NCI-H2081 treated with DMSO at 0.1 percent for 48 hours (cell line): Measurements from ENCODE around the gene NRXN3.
A peak's percentile ranks its signal among the peaks of the same experiment; 100 is the strongest.

Experiments
- DNase-seq: peaks from one replicate; lab custom pipeline; 2025; lab: John Stamatoyannopoulos, UW

The NRXN3 gene

DNA sequence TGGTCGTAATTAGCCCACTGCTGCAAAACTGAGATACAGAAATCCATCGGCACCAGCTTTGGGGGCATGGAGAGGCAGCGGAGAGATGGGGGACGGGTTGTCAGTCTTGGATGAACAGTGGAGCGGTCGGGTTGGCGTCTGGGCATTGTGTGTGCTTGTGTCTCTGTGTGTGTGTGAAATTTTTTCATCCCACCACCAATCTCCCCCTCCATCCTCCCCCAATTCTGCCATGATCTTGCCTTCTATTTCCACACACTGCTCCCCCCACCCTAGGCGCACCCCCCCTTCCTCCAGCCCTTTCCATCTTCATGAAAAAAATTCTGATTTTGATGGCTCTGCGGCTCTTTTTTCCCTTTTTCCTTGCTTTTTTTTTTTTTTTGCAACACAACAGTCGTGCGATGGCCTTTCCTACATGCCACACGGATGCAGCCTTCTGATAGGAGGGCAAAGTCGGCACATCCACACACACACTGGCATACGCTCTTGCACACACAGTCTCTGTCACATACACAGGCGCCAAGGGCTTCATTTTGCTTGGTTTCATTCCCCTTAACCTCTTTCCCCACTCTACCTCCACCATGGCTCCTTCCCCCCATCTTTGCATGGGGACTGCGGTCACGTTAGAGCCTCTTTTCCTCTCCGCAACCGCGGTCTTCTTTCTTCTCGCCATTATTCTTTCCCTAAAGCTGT, 3.3 kb downstream of the NRXN3 start:
- DNase-seq: no peak

DNA sequence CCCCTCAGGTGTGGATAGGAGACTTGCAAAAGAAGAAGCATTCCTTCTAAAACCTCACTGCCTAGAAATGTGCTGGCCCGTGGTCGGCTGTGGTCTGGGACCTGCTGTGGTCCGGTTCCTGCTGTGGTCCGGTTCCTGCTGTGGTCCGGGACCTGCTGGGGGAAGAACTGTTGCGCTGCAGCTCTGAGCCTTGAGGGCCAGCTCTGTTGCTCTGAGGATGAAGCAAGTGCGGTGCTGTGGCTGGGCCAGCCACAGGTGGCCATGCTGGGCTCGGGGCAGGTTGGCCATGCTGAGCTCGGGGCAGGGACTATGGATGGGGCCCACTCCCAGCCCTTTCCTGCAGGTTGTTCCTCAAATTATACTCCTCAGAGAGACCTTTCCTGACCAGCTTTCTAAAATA, 5.2 kb downstream of the NRXN3 start:
- DNase-seq: no peak

DNA sequence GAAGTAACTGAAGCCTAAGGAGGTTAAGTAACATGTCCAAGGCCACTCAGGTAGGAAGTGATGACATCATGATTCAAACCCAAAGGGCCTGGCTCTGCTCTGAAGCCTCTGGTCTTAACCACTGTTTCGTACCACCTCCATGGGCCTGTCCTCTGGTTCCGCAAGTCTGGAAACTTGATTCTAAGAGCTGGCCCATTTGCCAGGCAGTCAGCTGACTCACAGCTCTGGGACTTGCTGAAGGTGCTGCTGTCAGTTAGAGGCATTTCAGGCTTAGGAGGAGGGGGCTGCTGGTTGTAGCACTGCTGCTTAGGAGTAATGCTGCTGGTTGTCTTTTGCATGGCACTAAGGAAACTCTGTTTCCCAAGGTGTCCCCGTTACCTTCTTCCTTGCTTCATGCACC, 7.9 kb downstream of the NRXN3 start:
- DNase-seq: no peak

DNA sequence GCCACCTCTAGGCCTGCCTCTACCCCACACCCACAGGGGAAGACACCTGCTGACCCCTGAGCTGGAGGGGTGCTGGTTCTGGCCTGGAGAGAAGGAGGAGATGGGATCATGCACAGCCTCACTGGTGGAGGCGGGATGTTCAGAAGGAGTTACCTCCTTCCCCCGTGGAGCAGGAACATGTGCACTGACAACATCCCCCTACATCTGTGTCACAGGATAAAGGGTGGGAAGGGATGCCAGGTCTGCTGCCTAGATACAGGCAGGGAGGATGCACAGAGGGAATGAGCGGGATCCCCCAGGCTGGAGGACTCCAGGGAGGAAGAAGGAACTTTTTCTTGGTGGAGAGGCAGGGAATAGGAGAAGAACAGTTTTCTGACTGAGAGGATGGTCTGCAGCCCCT, 8.8 kb downstream of the NRXN3 start:
- DNase-seq: no peak

DNA sequence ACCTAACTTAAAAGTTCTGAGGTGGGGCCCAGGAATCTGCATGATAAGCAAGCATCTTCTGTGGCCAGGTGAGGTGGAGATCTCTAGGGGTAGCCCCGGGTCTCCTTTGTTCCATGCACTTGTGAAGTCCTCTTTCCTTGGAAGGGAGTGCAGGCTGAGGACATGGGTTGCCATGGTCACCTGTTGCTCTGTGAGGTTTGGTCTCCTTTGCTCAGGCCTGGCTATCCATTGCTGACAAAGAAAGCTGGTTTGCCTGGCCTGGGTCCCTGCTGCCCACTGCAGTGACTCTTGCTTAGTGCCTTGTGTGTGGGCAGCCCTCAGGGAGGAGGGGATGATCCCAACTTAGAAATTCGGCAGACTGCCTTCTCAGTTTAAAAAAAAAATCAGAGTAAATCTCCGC, 11.1 kb downstream of the NRXN3 start:
- DNase-seq: no peak

DNA sequence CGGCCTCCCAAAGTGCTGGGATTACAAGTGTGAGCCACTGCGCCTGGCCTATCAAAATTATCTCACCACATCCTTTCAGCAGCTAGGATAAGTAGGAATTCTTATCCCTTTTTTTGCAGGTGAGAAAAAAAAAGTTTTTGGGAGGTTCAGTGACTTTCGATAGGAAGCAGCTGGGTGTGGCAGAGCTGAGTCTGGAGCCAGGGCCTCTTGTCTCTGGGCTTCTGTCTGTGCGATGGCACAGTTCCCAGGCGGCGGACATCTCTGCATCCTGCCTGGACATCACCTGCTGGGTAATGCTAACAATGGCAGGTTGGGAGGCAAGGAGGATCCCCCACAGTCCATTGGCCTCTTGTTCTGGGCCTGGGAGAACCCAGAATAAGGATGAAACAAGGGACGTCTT, 12.5 kb downstream of the NRXN3 start:
- no peak for DNase-seq

DNA sequence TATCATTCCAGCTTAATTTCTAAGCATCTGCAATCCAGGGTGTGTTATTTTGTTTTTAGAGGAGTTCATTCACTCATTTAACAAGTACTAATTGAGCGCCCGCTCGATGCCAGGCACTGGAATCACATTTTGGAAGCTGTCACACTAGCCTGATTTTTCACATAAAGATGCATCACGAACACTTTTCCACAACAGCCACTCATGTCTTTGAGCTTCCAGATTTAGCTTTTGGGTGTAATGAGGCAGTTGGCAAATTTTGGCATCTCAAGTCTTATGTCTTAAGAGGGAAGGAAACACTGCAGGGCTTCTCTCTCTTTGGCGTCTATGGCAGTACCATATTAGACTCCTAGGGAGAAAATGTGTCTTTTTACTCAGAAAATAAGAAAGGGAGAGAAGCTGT, 14.0 kb downstream of the NRXN3 start:
- DNase-seq: no peak

DNA sequence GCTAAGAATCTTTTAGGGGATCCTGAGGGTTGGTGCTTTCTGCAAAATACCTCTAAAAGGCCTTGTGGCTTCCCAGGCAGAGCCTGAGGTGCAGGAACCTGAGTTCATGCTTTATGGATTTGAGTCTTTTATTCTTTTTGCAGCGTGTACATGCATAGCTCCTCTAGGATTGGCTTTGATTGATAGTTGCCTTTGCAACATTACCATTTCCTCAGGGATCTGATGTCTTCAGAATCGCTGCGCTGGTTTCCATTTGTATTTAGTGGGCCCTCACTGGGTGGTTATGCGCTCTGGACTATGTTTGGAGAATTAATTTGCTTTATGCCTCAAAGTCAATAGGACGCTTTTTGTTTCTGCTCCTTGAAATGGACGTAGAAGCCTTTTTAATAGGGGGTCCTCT, 16.1 kb downstream of the NRXN3 start:
- DNase-seq: no peak

DNA sequence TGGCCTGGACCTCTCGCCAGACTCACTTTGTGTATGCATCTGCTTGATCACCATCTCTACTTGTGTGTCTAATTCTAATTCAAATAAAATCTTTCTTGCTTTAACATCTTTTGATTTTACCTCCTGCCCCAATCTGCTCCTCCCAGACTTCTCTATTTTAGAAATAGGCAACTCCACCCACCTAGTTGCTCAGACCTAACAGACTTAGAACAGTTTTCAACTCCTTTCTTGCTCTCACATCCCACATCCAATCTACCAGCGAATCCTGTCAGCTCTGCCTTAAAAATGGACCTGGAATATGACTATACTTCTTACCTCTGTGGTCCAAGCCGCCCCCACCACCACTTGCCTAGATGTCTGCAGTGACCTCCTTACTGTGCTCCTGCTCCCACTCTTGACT, 18.7 kb downstream of the NRXN3 start:
- no peak for DNase-seq

DNA sequence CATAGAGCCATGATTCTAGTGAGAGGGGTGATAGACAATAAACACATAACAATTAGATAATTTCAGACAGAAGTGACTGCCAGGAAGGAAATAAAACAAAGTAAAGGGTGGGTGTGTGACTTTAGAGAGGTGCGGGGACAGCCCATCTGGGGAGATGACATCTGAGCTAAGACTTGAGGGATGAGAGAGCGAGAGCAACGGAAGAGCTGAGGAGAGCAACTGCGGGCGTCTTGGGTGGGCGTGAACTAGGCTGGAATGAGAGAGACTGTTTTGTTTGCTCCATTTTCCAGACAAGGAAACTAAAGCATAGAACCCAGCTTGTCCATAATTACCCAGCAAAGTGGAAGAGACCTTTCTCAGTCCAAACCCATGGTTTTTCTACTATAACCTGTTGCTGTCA, 25.3 kb downstream of the NRXN3 start:
- DNase-seq: no peak

DNA sequence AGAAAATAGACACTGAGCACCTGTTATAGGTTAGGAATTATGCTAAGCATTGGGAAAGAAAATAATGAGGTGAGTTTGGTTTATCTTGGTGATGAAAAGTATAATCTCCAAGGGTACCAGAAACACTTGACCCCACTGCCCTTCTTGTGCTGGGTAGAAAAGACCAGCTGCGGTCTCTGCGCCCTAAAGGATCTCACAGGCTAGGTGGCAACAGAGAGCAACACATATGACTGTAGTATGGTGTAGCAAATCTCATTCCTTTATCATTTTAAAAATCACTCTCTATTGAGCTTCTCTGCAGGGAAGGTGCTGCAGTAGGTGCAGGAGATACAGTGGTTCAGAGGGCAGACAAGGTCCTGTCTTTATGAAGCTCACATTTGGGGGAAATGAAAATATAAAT, 26.1 kb downstream of the NRXN3 start:
- no peak for DNase-seq

DNA sequence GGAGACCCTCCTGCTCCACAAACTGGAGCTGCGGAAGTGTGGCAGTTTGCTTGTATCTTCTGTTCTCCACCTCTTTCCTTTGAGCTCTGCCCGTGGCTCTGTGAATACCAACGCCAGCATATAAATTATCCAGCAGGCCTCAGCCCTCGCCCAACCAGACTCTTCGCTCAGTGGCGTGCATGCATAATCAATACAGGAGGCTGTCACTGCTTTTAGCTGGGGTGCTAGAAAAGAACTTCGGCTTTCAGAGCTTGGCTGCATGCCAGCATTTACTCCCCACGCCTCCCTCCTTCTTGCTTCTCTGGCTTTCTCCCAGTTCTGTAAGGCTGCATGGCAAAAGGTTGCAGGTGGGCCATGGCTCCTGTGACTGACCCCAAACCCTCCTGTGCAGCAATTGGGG, 26.9 kb downstream of the NRXN3 start:
- DNase-seq: no peak

DNA sequence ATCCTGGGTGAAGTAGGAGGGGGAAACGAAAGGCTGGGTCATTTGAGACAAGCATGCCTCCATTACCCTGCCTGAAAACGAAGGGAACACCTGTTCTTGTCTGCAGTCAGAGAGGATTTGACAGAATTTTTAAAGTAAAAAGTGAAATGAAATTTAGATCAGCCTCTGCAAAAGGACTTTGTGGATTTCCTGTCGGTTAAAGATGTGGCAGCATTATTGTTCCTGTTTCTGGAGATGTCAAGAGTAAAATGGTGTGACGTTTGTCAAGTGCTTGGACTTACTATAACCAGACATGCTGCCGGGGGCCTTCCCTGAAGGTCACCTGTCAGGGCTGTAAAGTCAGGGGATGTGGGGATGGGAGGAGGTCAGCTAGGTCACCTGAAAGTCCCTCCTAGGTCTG, 32.0 kb downstream of the NRXN3 start:
- no peak for DNase-seq

DNA sequence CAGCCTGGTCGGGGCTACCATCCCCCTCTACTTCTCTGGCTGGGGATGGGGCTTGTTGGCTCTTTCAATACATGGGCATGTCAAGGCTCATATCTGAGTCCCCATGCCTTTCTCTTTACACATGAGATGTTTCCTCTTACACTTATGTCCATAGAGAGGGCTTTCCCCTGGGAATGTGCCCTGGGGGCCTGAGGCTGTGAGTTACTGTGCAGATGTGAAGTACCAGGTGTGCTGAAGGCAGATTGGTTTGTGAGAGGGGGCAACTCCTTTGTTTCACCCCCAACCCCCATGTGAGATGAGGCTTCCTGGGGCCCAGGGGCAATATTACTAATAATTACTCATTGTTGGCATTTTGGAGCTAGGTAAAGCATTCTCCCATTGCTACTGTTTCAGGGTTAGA, 32.8 kb downstream of the NRXN3 start:
- DNase-seq: peak; percentile 90

DNA sequence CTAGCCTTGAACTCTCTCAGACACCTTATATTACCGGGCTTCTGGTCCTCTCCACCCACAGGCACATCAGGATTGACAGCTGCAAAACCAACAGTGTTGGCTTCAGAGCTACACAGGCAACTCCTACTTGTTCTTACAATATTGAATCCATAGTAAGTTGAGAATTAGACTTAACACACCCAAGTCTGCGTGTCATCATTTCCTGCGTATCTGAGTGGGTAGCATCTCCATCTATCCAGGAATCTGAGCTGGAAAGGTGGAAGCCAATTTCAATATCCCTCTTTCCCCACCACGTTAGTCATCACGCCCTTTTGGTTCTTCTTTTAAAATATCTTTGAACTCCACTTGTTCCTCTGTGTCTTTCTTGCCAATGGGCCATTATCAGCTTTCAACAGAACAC, 37.2 kb downstream of the NRXN3 start:
- no peak for DNase-seq

DNA sequence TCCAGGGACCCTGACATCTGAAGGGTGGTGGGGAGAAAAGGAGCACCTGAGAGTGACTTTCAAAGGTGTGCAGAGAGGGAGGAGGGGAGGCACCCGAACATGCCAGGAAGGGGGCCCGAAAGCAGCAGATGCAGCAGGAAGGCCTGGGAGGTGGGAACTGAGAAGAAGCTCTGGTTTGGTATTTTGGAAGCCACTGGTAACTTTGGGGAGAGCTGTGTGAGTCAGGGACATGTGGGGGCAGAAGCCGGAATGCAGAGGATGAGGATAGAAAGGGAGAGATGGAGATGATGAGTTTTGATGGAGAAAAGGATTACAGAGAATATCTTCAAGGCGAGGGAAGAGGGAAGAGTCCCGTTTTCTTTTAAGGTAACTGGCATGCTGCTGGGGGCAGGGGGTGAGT, 50.1 kb downstream of the NRXN3 start:
- DNase-seq: no peak

DNA sequence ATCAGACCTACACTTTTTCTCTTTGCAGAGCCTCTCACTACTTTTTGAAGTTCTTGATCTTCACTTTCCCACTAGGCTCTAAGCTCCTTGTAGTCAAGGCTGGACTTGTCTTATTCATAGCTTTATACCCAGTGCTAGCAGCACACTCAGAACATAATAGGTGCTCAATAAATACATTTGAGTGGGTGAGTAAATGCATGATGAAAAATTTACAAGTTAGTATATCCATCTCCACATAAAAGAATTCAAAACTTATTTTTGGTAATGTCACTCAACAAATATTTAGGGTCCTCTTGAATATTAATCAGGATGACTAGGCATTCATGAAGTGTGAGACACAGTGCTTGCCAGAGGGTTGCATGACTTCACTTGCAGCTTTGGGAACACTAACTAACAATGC, 52.6 kb downstream of the NRXN3 start:
- no peak for DNase-seq

DNA sequence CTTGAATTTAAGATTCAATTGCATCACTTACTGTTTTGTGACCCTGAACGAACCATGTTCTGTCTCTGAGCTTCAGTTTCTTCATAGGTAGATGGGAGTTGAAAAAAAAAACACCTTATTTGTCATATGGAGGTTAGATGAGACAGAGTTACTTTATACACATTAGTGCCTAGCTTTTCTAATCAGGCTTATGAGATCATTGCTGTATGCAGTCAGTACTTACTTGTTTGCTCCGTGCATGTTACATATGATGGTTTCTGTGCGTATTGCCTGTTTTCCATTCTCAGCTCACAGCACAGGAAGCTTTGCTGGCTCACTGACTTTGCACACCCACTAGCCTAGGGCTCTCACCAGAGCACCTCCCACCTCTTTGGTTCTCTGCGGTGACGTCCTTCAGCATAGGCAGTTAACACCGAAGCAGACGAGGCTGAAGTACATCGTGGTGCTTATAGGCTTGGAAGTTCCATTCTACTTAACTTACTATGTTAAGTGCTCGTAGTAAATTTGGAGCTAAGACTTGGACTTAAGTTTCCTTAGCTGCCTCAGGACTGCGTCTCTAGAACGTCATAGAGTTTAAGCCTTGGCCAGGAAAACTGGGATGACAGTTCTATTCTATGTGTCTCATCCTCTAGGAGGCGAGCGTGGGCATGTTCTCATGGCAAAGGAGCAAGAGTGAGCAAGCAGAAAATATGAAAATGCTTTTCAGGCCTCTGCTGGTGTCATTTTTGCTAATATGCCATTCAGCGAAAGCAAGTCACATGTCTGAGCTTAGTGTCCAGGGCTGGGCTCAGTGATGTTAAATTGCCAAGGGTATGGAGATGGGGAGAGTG, 57.3 kb downstream of the NRXN3 start:
- no peak for DNase-seq

DNA sequence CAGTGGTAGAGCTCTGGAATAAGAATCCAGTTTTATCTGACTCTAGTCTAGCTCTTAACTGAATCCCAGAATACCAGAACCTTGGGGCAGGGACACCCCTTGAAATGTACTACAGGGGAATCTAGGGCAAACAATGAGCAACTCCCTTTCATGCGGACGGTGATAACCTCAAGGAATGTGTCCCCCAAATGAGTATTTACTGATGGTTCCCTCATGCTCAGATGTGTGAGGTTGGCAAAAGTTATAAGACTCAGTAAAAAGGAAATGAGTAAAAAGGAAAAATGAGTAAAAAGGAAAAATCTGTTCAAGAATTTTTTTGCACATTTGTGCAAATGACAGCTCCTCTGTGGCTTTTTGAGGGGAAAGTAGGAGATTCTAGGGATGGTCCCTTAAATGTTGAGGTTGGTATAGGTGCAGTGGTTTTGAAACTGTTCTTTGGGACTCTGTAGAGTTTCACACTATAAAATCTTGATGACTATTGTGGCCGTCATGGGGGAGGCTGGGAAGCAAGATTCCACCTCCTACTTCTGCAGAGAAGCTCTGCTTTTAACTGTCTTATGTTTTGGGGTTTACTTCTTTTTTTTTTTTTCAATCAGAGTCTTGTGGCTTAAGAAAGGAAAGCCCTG, 58.6 kb downstream of the NRXN3 start:
- DNase-seq: no peak

DNA sequence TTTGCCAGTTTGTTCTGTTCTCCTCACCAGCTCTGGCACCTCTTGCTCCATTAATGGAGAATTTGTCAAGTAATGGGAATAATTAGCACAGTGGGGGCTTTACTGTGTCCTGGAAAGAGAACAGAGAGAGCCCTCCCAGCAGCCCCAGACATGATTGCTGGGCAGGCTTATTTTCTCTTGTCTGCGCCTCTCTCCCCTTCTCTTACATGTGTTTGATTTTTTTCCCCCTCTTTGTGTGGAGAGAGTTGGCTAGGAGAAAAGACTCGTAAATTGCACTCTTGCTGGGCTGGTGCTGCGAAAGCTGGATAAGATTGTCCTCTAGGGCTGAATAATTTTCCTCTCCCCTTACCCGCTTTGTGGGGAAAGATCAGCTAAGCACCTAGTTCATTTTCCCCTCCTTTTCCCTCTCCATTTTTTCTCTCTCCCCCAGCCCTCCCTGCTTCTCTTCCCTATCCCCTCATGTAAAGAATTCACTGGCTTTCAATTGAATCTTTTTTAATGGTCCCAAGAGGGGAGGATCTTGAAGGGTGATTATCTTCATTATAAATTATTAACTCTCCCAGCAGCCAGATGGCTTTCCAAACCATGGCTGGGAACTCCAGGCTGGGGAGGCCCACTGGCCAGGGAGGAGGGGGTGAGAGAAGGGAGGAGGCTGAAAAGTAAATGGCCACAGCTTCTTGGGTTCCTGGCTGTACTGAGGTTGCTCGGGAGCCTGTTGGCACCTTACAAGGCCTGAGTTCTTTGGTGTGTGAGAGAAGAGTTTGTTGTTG, 62.2 kb downstream of the NRXN3 start:
- DNase-seq: peak; percentile 59

DNA sequence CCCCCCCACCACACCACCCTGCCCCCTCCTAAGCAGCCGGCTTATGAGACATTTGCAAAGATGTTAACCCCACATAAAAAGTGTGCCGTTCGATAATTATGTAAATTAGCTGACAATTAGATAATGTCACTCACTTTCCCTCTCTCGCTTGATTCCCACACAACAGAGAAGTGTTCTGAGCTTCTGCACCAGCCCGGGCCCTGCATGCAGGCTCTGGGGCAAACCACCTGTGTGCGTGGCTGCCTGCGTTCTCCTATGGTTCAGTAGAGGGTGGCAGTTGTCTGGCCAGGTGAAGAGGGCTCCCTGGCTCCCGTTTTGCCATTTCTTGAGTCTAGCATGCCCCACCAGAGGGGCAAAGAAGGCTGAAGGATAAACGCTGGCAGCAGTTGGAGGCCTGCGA, 68.0 kb downstream of the NRXN3 start:
- no peak for DNase-seq

DNA sequence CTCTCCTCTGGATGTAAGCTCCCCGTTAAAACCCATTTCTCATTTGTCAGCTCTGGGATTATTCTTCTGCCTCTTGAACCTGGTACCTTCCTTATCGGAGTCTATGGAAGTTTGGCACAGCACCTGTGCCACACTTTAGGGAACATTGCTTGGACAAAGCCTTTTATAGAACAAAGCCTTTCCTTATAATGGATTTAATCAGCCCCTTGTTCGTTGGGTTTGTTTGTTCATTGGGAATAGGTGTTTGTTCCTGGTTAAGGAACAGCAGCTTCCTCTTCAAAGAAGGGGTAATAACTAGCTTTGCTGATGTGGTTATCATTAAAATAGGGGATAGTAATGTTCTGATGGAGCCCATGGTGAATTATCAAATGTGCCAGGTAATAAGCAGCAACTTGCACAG, 70.4 kb downstream of the NRXN3 start:
- peak; percentile 3 for DNase-seq

DNA sequence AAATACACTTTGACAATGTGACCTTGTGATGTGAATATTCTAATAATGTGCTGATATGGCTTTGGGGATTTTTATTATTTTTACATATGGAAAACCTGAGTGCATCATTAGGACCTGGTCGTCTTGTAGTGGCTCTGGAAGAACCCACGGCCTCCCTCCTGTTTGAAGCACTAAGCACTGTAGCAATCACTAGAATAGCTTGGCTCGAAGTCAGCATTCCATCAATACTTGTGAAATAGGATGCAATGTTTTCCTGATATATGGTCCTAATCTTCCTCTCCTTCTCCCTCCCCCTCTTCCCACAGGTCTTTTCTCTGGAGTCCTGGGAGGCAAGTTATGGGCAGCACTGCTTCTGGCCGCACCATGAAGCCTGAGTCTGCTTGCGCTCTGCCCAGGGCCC, 71.9 kb downstream of the NRXN3 start:
- no peak for DNase-seq
